SK-N-DZ (cell line): ENCODE results near the gene AACS.

Experiments used
- DNase-seq: peaks from one replicate; pipeline ENCODE4 v3.0.0-alpha.2; 2015; ENCODE audit warnings: low spot score

AACS gene

DNA sequence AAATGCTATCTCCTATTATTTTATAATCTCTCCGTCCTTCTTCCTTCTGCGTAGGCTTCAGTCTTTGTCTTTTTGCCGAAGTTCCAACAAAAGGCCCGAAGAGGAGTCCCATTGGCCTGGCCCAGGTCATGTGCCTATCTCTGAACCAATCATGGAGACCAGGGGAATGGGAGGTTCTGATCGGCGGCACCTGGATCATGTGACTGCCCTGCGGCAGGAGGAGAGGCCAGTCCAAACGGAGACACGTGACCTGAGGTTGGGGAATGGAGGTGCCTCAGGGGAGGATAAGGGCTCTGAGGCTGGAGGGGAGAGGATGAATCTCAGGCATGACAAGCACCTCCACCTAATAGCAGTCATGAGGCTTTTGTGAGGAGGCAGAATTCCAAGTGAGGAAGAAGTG lies 86.0 kb downstream of the AACS start:
- DNase-seq = peak; percentile 47

GRCh38 chr12:125152463-125152862 lies 87.2 kb downstream of the AACS start:
- no peak for DNase-seq

GRCh38 chr12:125155366-125155765 lies 90.1 kb downstream of the AACS start:
- DNase-seq = no peak

DNA sequence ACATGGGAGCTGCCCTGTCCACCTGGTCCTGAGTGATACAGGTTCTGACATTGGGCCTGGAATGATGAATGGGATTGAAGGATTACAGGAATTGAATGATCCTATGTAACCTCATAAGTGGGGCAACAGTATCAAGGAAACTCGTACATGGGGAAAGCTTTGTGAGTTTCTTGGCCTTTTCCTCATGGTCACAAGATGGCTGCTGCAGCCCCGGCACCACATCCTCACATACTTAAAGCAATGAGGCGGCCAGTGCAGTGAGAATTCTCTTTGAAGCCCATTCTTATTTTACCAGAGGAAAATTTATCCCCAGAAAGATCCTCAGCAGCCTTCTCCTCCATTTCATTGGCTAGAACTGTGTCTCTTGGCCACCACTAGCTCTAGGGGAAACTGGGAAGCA lies 91.9 kb downstream of the AACS start:
- DNase-seq = no peak

- peak; percentile 58 for DNase-seq
Measured at GRCh38 chr12:125159702-125160101, 94.5 kb downstream of the AACS start.

DNA sequence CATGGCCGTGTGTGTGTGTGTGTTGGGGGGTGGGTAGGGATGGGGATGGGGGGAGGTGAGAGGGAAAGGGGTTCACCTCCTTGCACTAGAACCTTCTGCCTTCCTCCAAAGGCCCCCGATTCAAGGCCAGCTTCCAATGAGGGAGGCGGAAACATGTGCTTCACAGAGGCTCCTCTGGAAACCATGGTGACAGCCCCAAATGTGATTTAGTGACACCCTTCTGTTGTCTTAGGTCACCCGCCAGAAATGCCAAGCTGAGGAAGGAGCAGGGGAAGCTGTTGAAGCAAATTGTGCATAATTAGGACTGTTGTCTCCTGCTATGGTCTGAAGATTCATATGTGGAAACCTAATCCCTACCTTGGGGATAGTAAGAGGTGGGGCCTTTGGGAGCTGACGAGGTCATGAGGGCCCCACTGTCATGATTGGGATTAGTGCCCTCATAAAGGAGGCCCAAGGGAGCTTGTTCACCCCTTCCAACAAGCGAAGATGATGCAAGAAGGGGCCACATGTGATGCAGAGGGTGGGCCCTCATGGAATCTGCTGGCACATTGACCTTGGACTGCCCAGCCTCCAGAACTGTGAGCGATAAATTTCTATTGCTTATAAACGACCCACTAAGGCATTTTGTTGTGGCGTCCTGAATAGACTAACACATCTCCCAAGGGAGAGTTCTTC lies 95.2 kb downstream of the AACS start:
- DNase-seq = no peak

- DNase-seq = no peak
Measured at GRCh38 chr12:125161712-125162022, 96.4 kb downstream of the AACS start.

- no peak for DNase-seq
Measured at GRCh38 chr12:125162489-125163028, 97.3 kb downstream of the AACS start.

- DNase-seq = no peak
Measured at GRCh38 chr12:125163148-125163547, 97.9 kb downstream of the AACS start.

- DNase-seq = no peak
Measured at GRCh38 chr12:125164541-125164940, 99.3 kb downstream of the AACS start.

DNA sequence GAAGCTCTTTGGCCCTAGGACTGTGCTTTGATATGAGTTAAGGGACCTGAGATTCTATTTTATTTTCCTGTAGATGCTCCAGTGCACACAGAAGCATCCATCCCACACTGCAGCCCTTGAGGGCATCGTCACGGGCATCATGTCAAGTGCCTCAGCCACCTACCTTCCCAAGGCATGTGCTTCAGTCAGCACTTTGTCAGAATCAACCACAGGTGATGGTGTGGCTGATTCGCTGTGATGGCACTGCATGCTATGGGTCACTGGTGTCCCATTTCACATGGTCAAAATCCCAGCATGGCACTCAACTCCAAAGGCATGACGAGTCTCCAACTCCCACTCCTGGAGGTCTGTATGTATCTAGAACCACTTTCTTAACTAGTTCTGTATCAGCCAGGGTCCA lies 100.8 kb downstream of the AACS start:
- no peak for DNase-seq

DNA sequence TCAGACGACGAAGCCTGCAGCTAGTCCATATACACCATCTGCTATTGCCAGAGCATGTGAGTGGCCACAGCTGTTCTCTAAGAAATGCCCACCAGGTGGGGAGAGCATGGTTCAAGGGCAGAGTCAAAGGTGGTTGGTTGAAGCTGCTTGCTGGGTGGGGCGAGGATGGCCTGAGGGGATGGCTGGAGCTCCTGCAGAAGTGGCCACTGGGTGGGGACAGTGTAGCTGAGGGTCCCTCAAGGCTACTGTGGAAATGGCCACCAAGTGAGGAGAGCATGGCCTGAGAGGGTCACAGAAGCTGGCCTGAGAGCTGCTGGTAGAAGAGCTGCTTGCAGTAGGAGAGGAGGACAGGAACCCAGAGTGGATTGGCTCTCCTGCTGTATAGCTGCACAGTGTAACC lies 102.4 kb downstream of the AACS start:
- no peak for DNase-seq

DNA sequence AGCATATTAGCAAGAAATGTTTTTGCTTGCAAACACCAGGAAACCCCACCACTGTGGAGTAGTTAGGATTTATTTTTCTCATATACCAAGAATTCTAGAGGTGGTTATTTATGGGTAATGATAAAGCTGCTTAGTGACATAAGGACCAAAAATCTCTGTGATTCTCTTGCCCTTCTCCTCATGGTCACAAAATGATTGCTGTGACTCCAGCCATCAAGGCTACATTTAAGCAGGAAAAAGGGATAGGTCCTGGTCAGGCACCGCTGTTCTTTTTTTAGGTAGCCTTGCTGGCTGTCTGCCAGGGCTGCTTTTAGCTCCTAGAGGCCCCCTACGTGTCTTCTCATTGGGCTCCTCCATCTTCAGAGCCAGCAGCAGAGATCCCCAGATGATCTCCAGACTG lies 104.2 kb downstream of the AACS start:
- DNase-seq = no peak

DNA sequence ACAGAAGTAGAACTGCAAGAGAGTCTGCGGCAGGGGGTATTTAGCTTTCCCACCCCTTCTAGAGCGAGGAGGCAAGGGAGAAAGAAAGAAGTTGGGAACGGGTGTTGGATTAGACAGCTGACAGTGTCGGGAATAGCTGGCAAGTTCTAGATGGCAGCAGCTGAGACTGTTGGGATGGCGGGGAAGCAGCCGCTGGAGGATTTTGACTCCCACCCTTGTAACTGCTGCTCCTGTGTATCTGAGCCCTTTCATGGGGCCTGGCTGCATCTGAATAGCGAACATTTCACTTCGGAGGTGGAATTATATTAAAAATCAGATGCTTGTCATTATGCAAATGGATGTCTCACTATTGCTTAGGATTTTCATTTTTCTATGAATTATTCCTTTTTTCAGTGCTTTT lies 104.6 kb downstream of the AACS start:
- no peak for DNase-seq

DNA sequence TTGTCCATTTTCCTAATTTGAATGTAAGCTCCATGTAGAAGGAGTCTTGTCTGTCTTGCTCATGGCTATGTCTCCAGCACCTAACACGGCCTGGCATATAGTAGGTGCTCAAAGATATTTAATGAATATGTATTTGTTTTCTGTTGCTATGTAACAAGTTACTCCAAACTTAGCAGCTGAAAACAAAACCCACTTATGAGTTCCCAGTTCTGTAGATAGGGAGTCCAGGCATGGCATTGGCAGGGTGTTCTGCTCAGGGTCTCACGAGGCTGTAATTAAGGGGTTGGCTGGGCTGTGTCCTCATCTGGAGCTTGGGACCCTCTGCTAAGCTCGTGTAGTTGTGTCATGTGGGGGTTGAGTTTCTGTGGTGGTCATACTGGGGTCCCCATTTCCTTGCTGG lies 106.0 kb downstream of the AACS start:
- DNase-seq = no peak

DNA sequence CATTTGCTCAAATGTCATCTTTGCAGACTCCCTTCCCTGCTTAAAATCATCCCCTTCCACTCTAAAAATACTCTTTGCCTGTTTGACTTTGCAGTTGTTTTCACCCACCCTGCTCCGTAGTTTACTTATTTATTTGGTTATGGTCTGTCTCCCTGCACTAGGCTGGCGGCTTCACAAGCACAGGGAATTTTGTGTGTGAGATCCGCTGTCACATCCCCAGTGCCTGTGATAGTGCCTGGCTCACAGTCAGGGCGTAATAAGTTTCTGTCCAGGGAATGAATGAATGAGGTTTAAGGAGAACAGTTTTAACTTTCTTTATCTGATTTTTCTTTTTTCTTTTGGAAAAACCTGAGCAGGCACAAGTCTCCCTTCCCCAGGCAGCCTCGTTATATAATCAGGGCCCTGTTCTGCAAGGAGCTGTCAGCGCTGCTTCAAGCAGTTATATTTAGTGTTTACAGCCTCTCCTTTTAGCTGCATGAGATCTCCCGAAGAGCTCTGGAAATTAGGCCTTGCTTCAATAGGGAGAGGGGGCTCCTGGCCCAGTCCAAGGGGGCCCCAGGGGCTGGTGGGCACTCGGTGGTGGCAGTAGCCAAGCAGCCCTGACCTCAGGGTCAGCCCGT lies 107.1 kb downstream of the AACS start:
- no peak for DNase-seq

DNA sequence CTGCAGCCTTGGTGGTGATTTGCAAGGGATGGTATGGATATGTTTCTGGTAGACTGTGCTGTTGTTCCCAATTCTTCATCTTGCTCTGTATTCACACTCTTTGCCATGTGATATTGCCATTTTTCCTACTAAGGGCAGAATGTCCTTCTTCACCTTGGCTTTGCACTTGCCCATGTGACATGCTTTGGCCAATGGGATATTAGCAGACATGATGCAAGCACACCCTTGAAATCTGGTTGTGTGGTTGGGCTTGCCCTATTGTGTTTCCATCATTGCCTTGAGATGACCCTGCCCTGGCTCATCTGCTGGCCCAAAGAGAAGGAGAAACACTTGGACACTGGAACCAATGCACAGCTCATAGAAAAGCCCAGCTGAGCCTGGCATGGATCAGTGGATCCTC lies 110.3 kb downstream of the AACS start:
- no peak for DNase-seq

GRCh38 chr12:125178222-125178621 lies 113.0 kb downstream of the AACS start:
- DNase-seq = no peak

GRCh38 chr12:125180144-125180543 lies 114.9 kb downstream of the AACS start:
- no peak for DNase-seq

GRCh38 chr12:125181107-125181506 lies 115.9 kb downstream of the AACS start:
- DNase-seq = no peak

GRCh38 chr12:125183187-125184067 lies 118.2 kb downstream of the AACS start:
- DNase-seq = peak; percentile 70

DNA sequence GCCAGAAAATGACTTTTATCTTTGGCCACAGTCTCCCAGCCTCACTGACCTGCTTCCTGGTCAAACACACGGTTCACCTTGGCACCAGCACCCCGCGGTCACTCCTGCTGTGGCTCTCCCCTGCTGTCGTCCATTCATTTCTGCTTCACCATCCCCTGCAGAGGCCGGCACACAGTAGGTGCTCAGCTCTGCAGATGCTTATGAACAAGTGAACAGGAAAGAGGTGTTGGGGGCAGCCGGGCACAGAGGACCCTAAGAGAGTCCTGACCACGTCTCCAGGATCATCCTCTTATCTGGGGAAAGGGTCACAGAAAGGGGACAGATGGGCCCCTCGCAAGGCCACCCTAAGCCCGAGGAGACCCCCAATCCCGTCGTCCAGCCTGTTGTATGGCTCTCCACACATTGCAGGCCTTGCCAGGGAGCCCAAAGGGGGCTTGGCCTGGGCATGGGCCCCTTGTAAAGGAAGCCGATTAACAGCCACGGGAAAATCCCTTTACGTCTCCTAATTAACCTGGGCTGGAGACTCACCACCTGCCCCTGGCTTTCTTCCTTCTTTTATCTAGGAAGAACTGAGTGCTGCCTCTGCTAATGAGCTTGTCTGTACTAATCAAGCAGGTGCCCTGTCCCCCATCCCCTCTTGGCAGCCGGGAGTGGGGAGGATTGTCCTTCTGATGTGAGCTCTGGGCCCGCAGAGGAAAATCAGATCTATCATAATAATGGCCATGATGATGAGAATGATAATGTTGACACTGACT lies 119.2 kb downstream of the AACS start:
- no peak for DNase-seq
